HG02798 (cell line): ENCODE results near the gene BARX1.

ENCODE experiments used
- ATAC-seq: cut with Tn5 transposase; IDR thresholded peaks from one replicate; pipeline ENCODE4 v1.9.1; 2021; ENCODE audit warnings: mild to moderate bottlenecking; ENCODE audit not compliant: unreplicated experiment, poor library complexity

Gene BARX1

DNA sequence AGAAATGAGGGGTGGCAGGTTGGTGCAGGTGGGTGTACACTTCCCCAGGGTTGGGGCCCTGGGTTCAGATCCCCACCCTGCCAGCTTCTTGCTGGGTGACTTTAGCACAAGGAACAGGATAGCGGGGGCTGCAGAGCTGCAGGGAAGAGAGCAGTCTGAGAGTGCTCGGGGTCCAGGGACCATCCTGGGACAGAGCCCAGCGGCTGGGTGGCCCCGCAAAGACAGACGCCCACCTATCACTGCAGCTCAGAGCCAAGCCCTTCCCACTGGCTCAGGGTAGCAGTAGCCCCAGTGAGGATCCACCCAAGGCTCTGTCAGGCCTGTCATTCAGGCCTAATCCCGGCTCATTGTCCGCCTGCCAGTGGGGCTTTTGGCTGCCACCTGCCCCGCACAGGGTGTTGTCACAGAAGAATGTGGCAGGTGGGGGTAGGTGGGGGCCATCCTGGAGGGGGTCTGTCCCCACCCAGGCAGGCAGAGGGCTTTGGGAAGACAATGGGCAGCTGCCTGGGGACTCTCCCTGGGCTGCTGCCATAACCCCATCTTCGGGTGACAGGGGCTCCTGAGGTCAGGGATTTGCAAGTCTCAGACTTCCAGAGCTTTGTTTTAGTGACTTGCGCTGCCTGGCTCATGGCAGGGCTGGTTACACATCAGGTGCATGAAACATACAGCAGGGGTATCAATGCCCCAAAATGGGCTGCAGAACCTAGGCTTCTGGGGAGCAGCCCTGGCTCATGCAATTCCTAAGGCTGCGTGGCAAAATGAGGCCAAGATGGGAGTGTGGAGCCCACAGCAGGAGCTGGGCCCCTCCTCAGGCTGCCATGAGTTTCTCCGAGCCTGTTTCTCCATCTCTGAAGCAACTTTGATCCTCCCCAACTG is 52.1 kb downstream of the BARX1 start:
- ATAC-seq: no peak

DNA sequence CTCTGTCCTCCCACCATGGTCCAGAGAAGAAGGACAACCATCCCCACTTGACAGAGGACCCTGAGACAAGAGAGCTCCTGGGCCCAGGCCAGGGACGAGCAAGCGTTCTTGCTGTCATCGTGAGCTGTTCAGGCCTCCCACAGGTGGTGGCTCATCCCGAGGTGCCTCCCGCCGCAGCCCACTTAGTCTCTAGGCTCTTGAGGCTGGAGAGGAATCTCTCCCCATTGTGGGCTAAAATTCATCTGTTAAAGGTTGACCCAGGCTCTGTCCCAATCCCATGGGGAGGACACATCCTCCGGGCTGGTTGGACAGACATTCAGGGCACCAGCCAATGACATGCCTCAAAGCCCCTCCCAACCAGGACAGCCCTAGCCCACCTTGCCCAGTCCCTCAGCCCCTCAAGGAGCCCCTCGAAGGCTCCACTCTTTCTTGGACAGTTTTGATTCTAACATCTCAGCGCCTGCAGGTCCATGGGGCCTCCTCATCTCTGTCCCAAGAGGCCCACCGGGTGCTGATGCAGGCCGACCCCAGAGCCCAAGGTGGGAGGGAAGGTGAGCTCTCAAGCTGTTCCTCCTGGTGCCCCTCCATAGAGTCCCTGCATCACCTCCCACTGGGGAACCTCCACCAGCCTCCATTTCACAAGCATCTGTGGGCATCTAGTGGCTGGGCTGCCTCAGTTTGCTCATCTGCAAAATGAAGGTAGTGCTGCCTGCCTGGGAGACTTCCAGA is 52.9 kb downstream of the BARX1 start:
- no peak for ATAC-seq
